HCT116 (cell line): Measurements from ENCODE around the gene ZNF138. TPM values are rescaled to one million over a fixed set of nuclear protein-coding genes. Genes with fewer than 3 reads are reported as not detected.

Source experiments
- ATAC-seq: fragments of 200-7000 bp; cut with Tn5 transposase; 2 replicates; pipeline ENCODE4 v1.9.1; 2020; ENCODE audit warnings: mild to moderate bottlenecking, moderate library complexity
- BruUV-seq: library from RNA; stranded (reverse); fragments of 400-500 nt; replicated peaks from 2 replicates; lab custom pipeline; 2021; lab: Mats Ljungman, UMichigan
- CTCF ChIA-PET: fragments of 300-600 bp; sonication (Branson Sonifier 250); formaldehyde crosslinking; loops from one replicate; lab custom pipeline; 2021; ENCODE audit warnings: antibody characterized with exemption; lab: Charles Lee
- POLR2A ChIA-PET: fragments of 300-600, 350-600 bp; sonication (Branson Sonifier 250); formaldehyde crosslinking; loops from one replicate; lab custom pipeline; 2021; ENCODE audit warnings: antibody characterized with exemption; lab: Charles Lee
- RAD21 ChIA-PET, 2 experiments: fragments of 300-600 bp; sonication (Branson Sonifier 250); formaldehyde crosslinking; loops; one replicate each; lab custom pipeline; 2023; ENCODE audit warnings: low total read pairs in 2 of 2; ENCODE audit not compliant: uncharacterized antibody in 2 of 2, unreplicated experiment in 2 of 2, low non-redundant PET in 1 of 2; lab: Charles Lee
- DNase-seq: peaks from one replicate; pipeline ENCODE4 v3.0.0-alpha.2; 2010; ENCODE audit warnings: low read depth, low spot score
- H2AFZ ChIP-seq: fragments of 200-600 bp; shearing (Covaris generic), sonication (generic); 2 replicates; pipeline ENCODE4 v1.6.1; 2017; ENCODE audit warnings: low read depth, mixed run types, mixed read lengths, antibody characterized with exemption, low read length; ENCODE audit not compliant: poor library complexity, severe bottlenecking
- H3K27ac ChIP-seq: 2 replicates; pipeline ENCODE4 v1.5.1; 2012; ENCODE audit warnings: low read depth, low read length
- H3K27me3 ChIP-seq: fragments of 200-600 bp; sonication (generic); 2 replicates; pipeline ENCODE4 v1.6.1; 2016; ENCODE audit warnings: mixed run types, low read length, mixed read lengths; ENCODE audit not compliant: insufficient read depth
- H3K36me3 ChIP-seq, 2 experiments: fragments of 200-500 bp in 1 of 2; fragments of 200-600 bp in 1 of 2; sonication (Bioruptor generic) in 1 of 2; sonication (generic) in 1 of 2; 2 replicates each; pipeline versions ENCODE4 v1.5.1 to v1.6.1; 2014 to 2016; ENCODE audit warnings: low read length in 2 of 2, inconsistent platforms in 1 of 2, mixed read lengths in 1 of 2, mixed run types in 1 of 2; ENCODE audit not compliant: insufficient read depth in 2 of 2, control insufficient read depth in 1 of 2
- H3K4me1 ChIP-seq, 2 experiments: fragments of 200-600 bp in 1 of 2; sonication (generic) in 1 of 2; 2 replicates each; pipeline versions ENCODE4 v1.5.1 to v1.6.1; 2012 to 2017; ENCODE audit warnings: low read length in 2 of 2, inconsistent platforms in 1 of 2, mild to moderate bottlenecking in 1 of 2, mixed read lengths in 1 of 2, mixed run types in 1 of 2, moderate library complexity in 1 of 2; ENCODE audit not compliant: insufficient read depth in 2 of 2, control insufficient read depth in 1 of 2
- H3K4me2 ChIP-seq: fragments of 200-600 bp; sonication (generic); 2 replicates; pipeline ENCODE4 v1.6.1; 2017; ENCODE audit warnings: mixed run types, low read length, mixed read lengths
- H3K4me3 ChIP-seq, 2 experiments: fragments of 200-600 bp in 1 of 2; sonication (generic) in 1 of 2; replicated peaks in 1 of 2; 2 replicates each; pipeline ENCODE4 v1.5.1; 2011 to 2016; ENCODE audit warnings: low read length in 2 of 2, control low read depth in 1 of 2, low read depth in 1 of 2, mild to moderate bottlenecking in 1 of 2, mixed read lengths in 1 of 2, mixed run types in 1 of 2
- H3K79me2 ChIP-seq: fragments of 200-600 bp; sonication (generic); 2 replicates; pipeline ENCODE4 v1.6.1; 2017; ENCODE audit warnings: mild to moderate bottlenecking, mixed run types, low read length, moderate library complexity, mixed read lengths; ENCODE audit not compliant: insufficient read depth
- H3K9ac ChIP-seq: fragments of 200-600 bp; sonication (generic); 2 replicates; pipeline ENCODE4 v1.6.1; 2016; ENCODE audit warnings: low read length, mixed read lengths
- H3K9me2 ChIP-seq: fragments of 200-600 bp; sonication (generic), shearing (Covaris generic); 2 replicates; pipeline ENCODE4 v1.6.1; 2017; ENCODE audit warnings: mixed run types, mild to moderate bottlenecking, moderate library complexity; ENCODE audit not compliant: insufficient read depth
- H3K9me3 ChIP-seq, 2 experiments: fragments of 200-500 bp in 1 of 2; fragments of 200-600 bp in 1 of 2; sonication (Bioruptor generic) in 1 of 2; sonication (generic) in 1 of 2; 2 replicates each; pipeline ENCODE4 v1.6.1; 2014 to 2017; ENCODE audit warnings: low read length in 2 of 2, mixed read lengths in 2 of 2, inconsistent platforms in 1 of 2, low read depth in 1 of 2, mild to moderate bottlenecking in 1 of 2, mixed run types in 1 of 2, moderate library complexity in 1 of 2; ENCODE audit not compliant: control insufficient read depth in 1 of 2, insufficient read depth in 1 of 2
- H4K20me1 ChIP-seq: fragments of 200-600 bp; sonication (generic), shearing (Covaris generic); 2 replicates; pipeline ENCODE4 v1.6.1; 2017; ENCODE audit warnings: mixed run types, mild to moderate bottlenecking, moderate library complexity; ENCODE audit not compliant: insufficient read depth
- CEBPB ChIP-seq: IDR thresholded peaks from 2 replicates; pipeline ENCODE4 v1.6.1; 2012; ENCODE audit warnings: low read depth
- EGR1 ChIP-seq: IDR thresholded peaks from 2 replicates; pipeline ENCODE4 v1.6.1; 2012; ENCODE audit warnings: low read depth
- MAX ChIP-seq: IDR thresholded peaks from 2 replicates; pipeline ENCODE4 v1.6.1; 2012
- POLR2AphosphoS5 ChIP-seq: IDR thresholded peaks from 2 replicates; pipeline ENCODE4 v1.6.1; 2011; ENCODE audit warnings: mild to moderate bottlenecking, low read depth, low read length, moderate library complexity
- RAD21 ChIP-seq: IDR thresholded peaks from 2 replicates; pipeline ENCODE4 v1.6.1; 2012; ENCODE audit warnings: low read depth, mild to moderate bottlenecking
- SIN3A ChIP-seq: IDR thresholded peaks from 2 replicates; pipeline ENCODE4 v1.6.1; 2012; ENCODE audit warnings: low read depth
- SP1 ChIP-seq: IDR thresholded peaks from 2 replicates; pipeline ENCODE4 v1.6.1; 2012; ENCODE audit warnings: low read depth
- SRF ChIP-seq: IDR thresholded peaks from 2 replicates; pipeline ENCODE4 v1.6.1; 2012; ENCODE audit warnings: low read depth
- ZFX ChIP-seq: fragments of 450-650 bp; IDR thresholded peaks from 2 replicates; pipeline ENCODE4 v1.6.1; 2017
- ZNF274 ChIP-seq: fragments of 200-500 bp; sonication (Bioruptor generic); IDR thresholded peaks from 2 replicates; pipeline ENCODE4 v1.6.1; 2014; ENCODE audit warnings: mild to moderate bottlenecking, low read depth, low read length, inconsistent platforms
- intact Hi-C: fragments of 100-400 bp; cut with micrococcal nuclease; formaldehyde crosslinking; loops from 2 replicates; pipeline ENCODE4 v1.10.0; 2022
- total RNA-seq: library from RNA; stranded (reverse); gene quantifications from one replicate; pipeline ENCODE4 v1.2.1, GENCODE V29; 2021; ENCODE audit not compliant: unreplicated experiment
- TF ChIP-seq, protein P1 (sequence below): IDR thresholded peaks from 2 replicates; pipeline ENCODE4 v1.6.1; 2012
- TF ChIP-seq, protein P2 (sequence below), 3 experiments: fragments of 200-600 bp in 1 of 3; sonication (generic) in 1 of 3; IDR thresholded peaks in 2 of 3; conservative IDR thresholded peaks in 1 of 3; 2 replicates each; pipeline ENCODE4 v1.5.1; 2012 to 2017; ENCODE audit warnings: low read depth in 2 of 3, low read length in 2 of 3, antibody characterized with exemption in 1 of 3, borderline replicate concordance in 1 of 3, control low read depth in 1 of 3, mild to moderate bottlenecking in 1 of 3, mixed read lengths in 1 of 3, mixed run types in 1 of 3, moderate library complexity in 1 of 3; ENCODE audit not compliant: insufficient read depth in 1 of 3

Gene ZNF138
- total RNA-seq, 1 experiment from 2014 or later = 10.1 TPM

DNA sequence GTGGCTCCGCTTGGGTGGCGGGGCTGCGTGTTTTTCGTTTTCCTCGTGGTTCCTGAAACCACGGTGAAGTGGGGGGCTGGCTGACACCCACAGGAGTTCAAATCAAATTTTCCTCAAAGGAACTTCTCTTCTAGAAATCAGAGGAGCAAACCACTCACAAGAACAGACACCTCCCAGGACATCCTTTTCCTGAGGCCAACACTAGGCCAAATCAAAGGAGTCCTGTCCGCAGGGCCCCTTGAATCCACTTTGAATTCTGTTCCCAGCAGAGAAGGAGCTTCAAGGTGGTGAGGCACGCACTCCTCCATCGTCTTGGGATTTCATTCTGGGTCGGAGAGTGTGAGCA lies 78.9 kb downstream of the ZNF138 start:
- Histone ChIP-seq H3K9me3 (no peaks in the 10 kb centered on the region; a peak in 1 of 4 replicates), H3K36me3 (no peaks in the 10 kb centered on the region), H3K27me3 (no peaks in the 10 kb centered on the region), H3K9ac (no peak overlapping the region), H3K27ac (no peak overlapping the region), H3K4me1 (no peaks in the 10 kb centered on the region), H3K4me2 (no peak overlapping the region), H3K9me2 (no peaks in the 10 kb centered on the region), H3K4me3 (no peak overlapping the region), H2AFZ (no peak overlapping the region), H3K79me2 (no peaks in the 10 kb centered on the region), H4K20me1 (no peaks in the 10 kb centered on the region)
- no TSS peak for BruUV-seq
- ChIA-PET POLR2A (no interaction called here), CTCF (no interaction called here), RAD21 (no interaction called here)
- no peak for DNase-seq
- TF ChIP-seq RAD21 (no peak), EGR1 (no peak), ZFX (no peak), MAX (no peak), SRF (no peak), SP1 (no peak), CEBPB (no peak), POLR2AphosphoS5 (no peak), SIN3A (no peak), ZNF274 (no peak)
- TF ChIP-seq, protein P1, sequence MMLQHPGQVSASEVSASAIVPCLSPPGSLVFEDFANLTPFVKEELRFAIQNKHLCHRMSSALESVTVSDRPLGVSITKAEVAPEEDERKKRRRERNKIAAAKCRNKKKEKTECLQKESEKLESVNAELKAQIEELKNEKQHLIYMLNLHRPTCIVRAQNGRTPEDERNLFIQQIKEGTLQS = no peak
- TF ChIP-seq, protein P2, sequence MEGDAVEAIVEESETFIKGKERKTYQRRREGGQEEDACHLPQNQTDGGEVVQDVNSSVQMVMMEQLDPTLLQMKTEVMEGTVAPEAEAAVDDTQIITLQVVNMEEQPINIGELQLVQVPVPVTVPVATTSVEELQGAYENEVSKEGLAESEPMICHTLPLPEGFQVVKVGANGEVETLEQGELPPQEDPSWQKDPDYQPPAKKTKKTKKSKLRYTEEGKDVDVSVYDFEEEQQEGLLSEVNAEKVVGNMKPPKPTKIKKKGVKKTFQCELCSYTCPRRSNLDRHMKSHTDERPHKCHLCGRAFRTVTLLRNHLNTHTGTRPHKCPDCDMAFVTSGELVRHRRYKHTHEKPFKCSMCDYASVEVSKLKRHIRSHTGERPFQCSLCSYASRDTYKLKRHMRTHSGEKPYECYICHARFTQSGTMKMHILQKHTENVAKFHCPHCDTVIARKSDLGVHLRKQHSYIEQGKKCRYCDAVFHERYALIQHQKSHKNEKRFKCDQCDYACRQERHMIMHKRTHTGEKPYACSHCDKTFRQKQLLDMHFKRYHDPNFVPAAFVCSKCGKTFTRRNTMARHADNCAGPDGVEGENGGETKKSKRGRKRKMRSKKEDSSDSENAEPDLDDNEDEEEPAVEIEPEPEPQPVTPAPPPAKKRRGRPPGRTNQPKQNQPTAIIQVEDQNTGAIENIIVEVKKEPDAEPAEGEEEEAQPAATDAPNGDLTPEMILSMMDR (IDR thresholded peaks at IDR 0.05 in 2 of 3, conservative IDR thresholded peaks at IDR 0.05 in 1 of 3; ENCODE audit: borderline replicate concordance in 1 of 3, insufficient read depth in 1 of 3, low read depth in 2 of 3, low read length in 2 of 3) = no peak
- ATAC-seq = no peak
- intact Hi-C loops = no loop called here
